HG03175 (cell line): ENCODE data around the gene RLN3.
"Not testable (repeated sequence)": the region's sequence is repeated elsewhere in the genome, so short reads cannot be mapped to it uniquely, and the experiment has no call there.

Experiments used
- ATAC-seq: cut with Tn5 transposase; IDR thresholded peaks from one replicate; pipeline ENCODE4 v1.9.1; 2021; ENCODE audit warnings: mild to moderate bottlenecking, moderate library complexity; ENCODE audit not compliant: unreplicated experiment

The RLN3 gene

DNA sequence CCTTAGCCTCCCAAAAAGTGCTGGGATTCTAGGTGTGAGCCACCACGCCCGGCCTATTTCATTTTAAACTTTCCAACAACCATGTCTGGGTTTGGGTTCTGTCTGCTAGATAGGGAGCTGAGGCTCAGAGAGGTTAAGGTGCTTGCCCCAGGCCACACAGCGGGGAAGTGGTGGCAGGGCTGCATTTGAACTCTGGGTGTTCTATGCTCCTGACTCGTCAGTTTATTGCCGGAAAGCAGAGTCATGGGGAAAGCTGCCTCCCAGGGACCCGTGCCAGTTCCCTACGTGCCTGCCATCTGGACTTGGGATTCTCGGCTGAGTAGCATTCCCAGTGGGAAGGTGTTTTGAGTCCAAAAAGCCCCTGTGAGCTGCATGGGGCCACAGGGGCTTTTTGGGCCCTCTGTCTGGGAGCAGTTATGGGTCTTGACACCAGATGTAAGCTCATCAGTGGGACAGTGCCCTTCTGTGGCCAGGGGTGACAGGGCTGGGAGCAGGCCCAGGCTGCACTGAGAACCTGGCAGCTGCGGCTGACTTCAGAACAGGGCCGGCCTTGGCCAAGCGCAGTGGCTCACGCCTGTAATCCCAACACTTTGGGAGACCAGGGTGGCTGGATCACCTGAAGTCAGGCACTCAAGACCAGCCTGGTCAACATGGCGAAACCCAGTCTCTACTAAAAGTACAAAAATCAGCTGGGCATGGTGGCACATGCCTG is 32.8 kb upstream of the RLN3 start:
- no peak for ATAC-seq

DNA sequence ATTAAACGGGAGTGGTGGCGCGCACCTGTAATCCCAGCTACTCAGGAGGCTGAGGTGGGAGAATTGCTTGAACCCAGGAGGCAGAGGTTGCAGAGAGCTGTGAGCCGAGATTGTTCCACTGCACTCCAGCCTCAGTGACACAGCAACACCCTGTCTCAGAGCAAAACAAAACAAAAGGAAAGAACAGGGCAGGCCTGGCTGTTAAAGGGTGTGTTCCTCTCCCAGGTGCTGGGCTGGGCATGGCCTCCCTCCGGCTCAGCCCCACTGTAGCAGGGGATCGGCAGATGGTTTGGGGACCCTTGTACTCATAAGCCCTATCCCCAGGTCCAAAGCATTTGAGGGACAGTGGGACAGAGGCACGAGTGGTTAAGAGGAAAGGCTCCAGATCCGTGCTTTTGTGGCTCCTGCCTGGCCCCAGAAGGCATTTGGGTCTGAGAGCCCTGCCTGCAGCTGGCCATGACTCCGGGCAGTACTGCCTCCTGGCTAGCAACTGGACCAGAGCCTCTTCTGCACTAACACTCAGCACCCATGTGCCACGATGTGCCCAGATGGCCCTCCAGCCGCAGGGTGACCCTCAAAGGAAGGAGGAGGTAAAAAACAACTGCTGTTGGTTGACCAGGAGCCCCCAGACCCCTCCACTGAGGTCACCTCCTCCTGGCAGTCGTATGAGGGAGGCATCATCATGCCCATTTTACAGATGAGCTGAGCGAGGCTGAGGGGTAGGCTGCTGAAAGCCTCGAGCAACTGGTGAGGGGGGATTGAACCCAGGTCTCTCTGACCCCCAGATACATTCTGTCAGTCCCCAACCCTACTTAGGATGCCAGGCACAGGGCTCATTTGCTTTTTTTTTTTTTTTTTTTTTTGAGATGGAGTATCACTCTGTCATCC is 31.8 kb upstream of the RLN3 start:
- ATAC-seq, result no peak

DNA sequence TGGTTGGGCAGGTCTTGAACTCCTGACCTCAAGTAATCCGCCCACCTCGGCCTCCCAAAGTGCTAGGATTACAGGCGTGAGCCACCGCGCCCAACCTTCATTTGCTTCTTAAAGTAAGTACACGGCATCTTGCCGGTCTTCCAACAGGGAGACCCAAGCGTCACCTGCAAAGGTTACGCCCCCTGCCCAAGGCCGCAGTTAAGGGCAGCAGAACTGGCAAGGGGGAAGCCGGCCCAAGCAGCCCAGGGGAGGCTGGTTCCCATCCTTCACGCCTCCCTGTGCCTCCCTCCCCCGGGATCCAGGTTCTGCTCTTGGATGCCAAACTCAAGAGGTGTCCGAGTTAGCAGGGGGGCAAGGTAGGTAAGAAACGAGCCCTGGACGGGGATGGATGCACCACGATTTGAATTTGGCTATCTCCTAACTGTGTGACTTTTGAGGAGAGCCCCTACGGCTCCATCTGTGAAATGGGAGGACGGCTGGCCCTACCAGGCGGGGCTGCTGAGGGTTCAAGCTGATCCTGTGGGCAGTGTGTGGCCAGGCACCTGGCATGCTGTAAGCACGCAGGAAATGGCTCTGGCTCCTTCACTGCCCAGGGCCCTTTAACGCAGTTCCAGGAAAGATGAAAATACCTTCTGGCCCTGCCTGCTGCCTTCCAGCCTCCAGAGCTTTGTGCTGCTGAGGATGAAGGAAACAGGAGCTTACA is 30.9 kb upstream of the RLN3 start:
- ATAC-seq, result no peak

DNA sequence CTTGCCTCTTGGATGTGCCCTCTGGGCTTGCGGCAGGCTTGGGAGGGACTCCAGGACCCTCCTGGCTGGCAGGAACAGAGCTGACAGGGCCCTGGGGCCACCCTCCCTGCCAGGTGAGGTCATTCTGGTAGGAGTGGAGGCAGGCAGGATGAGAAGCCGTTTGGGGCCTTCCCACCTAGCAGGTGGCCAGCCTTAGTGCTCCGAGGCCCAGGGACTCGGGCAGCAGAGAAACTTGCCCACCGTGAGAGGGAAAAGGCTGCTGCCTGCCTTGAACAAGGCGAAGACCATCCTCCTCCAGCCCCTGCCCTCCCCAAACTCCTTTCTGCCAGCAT is 30.4 kb upstream of the RLN3 start:
- ATAC-seq, result no peak

DNA sequence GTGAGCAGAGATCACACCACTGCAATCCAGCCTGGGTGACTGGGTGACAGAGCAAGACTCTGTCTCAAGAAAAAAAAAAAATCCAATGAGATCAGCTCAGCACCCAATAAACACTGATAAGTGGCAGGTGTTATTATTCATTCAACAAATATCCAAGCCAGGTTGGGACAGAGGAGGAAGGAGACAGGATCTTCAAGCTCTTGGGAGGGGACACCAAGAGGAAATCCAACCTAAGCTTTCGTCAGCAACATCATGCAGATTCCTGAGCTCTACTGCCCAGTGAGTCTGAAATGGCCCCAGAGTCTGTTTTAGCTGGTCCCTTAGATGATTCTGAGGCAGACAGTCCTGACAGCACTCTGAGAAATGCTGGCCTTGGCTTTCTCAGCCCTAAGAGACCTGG is 29.5 kb upstream of the RLN3 start:
- ATAC-seq, result no peak

DNA sequence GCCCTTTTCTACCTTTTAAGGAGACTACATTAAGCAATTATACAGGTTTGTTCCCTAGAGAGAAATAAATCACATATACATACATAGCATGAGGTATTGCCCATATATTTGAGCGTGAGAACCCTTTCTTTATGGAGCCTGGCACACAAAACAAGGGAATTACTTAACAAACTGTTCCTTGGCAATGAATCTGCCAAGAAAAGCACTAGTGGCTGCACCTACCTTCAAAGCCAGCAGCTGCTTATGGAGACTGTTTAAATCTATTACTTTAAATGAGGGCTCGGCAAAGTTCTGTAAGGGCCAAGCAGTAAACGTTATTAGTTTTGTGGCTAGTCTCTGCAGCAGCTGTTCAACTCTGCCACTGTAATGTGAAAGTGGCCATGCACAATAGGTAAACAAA is 28.9 kb upstream of the RLN3 start:
- no peak for ATAC-seq

DNA sequence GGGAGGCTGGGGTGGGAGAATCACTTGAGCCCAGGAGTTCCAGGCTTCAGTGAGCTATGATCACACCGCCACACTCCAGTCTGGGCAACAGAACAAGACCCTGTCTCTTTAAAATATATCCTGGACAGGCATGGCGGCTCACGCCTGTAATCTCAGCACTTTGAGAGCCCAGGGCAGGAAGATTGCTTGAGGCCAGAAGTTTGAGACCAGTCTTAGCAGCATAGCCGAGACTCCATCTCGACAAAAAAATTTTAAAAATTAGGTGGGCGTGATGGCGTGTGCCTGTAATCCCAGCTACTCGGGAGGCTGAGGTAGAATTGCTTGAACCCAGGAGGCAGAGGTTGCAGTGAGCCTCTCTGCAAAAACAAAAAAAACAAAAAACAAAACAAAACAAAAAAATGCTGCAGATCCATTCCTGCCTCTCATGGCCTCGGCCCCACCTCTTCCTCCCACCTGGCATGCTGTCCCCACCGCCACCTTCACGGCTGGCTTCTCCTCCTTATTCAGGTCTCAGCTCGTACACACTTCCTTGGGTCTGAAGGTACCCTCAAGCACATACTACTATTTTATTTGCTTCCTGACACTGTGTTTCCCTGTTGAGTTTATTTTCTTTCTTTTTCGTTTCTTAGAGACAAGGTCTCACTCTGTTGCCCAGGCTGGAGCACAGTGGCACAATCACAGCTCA is 27.1 kb upstream of the RLN3 start:
- no peak for ATAC-seq

DNA sequence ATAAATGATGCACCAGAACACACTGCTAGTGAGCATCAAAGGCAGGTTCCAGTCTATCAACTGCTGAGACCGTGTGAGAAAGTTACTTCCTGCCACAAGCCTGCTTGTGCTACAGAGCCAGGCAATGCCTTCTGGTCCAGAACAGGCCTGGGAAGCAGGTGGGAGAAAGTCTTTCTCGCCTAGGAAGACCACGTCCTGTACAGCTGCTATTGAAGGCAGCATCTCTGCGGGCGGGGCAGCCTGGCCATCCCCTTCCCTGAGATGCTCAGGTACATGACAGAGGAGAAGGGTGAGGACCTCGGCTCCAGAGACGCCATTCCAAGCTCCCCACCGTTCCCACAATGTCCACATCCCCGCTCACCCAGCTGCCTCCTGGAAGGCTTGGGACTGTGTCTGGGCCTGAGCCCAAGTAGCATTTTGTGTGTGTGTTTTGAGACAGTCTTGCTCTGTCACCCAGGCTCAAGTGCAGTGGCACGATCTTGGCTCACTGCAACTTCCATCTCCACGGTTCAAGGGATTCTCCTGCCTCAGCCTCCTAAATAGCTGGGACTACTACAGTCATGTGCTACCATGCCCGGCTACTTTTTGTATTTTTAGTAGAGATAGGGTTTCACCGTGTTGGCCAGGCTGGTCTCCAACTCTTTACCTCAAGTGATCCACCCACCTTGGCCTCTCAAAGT is 25.2 kb upstream of the RLN3 start:
- ATAC-seq, result no peak

DNA sequence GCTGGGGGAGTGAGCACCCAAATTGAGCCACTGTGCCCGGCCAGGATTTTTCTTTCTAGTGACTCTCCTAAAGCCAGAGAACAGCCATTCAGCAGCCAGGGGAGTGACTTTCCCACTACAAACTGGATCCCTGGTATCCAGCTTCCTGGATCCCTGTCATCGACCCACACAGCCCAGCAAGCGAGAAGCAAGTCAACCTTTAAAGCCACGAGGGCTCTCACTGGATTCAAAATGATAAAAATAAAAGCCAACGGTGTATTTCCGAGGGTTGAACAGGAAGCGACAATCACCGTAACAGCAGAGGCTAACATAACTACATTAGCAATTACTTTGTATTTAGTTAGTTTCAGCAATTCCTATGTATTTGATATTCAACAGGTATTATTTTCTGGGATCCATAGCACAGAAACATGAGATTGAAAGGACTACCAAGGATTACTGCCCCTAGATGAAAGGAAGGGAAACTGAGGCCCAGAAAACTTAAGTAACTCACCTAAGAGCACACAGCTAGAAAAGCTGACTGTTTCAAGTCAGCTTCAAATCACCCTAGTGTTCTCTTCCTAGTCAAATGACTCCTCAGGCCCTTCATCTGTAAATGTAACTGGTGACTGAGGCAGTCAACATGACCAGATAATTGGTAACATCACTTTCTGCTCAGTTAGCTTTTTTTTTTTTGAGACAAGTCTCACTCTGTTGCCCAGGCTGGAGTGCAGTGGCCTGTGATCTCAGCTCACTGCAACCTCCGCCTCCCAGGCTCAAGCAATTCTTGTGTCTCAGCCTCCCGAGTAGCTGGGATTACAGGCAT is 24.5 kb upstream of the RLN3 start:
- ATAC-seq, result no peak

DNA sequence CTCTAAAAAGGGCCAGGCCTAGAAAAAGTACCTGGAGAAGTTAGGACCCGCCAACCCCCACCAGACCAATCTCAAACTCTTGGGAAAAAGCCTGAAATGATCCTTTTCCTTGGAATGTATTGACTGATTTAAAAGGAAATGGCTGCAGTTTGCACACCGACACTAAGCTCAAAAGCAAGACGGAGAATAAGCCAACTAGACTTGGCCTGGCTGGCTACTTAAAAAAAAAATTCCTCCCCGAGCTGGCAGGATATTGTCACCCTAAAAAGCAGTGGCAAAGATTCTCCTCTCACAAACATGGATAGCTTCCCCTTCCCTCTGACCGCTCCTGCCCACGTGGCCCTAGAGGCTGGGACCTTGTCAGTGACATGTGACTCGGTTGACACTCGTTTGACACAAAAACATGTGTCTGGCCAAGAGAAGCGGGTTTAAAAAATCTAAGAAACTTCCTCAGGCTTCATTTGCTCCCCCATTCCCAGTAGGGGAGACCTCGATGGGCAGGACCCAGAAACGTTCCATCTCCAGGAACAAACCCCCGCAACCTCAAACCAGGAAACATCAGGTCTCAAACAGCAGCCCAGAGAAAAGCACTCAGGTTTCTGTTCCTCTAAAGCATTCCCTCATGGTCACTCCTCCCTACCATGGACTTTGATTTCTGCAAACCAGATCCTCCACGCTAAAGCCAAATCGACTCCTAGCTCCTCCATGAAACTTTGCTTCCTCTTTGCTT is 23.2 kb upstream of the RLN3 start:
- ATAC-seq, result no peak

DNA sequence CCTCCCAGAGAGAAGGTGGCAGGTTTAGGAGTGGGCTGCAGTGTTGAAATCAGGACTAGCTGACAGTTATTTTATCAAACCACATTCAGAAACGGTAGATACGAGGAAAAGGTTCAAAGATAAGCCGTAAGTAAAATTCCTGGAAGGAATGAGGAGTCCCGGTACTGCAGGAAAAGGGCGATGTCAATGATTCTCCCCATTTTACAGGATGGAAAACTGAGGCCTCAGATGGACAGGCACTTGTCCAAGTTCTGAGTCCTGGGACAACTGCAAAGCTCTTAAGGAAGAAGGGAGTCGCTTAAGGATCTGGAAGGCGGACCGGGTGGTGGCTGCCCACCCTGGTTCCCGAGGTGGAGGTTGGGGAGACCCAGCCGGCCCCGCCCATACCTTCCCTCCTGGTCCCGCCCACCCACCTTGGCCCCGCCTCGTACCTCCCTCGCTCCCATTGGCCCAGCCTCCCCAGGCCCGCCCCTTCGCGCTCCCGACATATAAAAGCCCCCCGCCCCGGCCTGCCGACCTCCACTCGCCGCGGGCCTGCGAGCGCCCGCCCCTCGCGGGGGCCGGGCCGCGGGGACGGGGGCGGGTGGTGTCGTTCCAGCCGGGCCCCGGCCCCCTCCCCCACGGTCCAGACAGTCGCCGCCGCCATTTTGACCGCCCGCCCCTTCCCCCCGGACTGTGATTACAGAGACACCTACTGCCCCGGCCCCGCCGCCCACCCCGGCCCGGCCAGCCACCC is 22.4 kb upstream of the RLN3 start:
- peak; percentile 16 for ATAC-seq

DNA sequence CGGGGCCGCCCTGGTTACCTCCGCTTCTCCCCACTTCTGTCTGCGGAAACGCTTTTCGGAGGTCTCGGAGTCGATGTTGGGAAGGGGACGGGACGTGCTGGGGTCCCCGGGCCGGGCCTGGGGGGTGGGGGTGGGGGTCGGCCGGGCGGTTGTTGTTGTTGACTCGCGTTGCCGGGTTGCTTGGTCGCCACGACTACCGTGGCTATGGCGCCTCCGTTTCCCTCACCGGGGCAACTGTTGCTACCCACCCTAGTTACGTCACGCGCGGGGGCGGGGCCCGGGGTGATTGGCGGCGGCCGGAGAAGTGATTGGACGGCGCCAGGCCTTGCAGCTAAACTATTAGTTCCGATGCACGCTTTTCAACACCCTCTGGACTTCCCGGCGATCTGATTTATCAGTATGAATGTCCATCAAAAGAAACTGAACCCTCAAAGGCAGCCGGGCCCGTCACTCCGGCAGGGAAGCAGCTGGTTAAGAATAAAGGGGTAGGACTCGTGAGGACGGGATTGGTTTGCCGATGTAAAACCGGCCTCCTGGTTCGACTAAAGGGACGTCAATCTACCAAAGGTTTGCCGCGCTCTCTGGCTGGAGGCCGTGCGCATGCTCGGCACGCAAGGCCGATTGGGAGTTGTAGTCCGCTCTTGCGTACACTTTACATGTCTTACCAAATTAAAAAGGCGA is 21.7 kb upstream of the RLN3 start, which contains the start of gene RFX1:
RFX1 (minus strand) TSS at position 236 of the 681 bp plus-strand sequence. CDS start 12,477 bp downstream, outside the sequence.
- peak; percentile 76 for ATAC-seq

DNA sequence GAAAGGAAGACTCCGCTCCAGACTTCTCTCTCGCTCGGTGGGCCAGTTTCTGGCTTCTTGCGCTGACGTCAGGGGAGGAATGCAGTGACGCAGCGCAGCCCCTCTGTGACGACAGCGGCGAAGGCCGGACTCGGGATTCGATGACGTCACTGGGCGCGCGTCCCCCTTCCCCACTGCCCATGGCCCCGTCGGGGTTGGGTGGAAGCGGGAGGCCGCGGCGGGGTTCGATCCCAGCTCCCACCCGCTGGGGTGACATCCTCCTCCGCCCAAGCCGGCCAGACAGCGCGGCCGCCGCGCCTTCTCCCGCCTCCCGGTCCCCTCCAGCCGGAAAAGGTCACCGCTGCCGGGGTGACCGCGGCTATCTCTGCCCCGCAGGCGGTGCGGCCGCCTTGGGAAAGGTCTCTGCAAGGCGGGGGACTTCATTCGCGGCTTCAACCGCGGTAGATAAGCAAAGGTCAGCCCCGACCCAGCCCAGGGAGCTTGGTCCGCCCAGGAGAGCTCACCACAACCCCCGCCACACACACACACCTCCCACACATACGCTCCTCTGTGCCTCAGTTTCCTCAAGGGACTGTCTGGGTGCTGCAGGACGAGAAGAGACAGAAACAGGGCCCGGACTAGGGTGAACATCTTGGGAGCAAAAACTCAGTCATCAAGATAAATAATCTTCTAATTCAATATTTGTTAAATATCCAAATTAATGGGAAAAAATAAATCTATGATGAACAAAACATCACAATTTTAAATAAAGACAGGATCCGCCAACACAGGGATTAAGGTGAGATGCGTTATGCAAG is 21.0 kb upstream of the RLN3 start:
- ATAC-seq, result peak; percentile 30

DNA sequence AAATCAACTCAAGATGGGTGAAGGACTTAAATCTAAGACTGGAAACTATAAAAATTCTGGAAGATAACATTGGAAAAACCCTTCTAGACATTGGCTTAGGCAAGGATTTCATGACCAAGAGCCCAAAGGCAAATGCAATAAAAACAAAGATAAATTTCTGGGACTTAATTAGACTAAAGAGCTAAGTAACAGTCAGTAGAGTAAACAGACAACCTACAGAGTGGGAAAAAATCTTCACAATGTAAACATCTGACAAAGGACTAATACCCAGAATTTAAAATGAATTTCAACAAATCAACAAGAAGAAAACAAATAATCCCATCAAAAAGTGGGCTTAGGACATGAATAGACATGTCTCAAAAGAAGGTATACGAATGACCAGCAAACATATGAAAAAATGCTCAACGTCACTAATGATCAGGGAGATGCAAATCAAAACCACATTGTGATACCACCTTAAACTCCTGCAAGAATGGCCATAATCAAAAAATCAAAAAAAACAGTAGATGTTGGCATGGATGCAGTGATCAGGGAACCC is 15.5 kb upstream of the RLN3 start:
- no peak for ATAC-seq

DNA sequence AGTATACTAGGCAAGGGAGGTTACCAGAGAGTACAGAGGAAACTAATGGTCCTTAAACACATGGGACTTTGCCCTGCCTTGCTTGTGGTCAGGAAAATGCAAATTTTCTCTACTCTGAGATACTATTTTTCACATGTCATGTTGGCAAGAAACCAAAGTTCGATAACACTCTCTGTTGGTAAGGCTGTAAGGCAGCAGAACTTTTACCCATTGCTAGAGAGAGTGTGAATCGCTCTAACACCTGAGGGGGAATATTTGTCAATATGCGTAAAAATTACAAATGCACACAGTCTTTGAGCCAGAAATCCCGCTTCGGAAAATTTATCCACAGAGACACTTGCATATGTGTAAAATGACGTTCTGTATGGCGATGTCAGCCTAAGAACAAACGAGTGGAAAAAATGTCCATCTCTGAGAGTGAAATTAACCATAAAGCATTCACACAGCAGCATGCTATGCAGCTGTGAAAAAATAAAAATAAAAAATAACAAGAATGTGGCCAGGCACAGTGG is 12.4 kb upstream of the RLN3 start:
- peak; percentile 87 for ATAC-seq

DNA sequence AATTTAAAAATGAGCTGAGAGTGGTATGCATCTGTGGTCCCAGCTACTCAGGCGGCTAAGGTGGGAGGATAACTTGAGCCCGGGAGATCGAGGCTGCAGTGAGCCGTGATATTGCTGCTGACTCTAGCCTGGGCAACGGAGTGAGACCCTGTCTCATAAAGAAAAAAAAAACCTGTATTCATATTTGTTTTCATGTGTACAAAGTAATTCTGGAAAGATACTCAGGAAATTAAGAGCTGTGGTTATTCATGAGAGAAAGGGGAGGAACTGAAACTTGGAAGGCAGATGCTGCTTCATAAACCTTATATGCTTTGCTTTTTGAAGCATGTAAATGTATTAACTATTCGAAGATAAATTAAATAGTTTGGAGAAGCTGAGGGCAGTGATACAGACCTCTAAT is 8.8 kb upstream of the RLN3 start:
- ATAC-seq, result no peak

DNA sequence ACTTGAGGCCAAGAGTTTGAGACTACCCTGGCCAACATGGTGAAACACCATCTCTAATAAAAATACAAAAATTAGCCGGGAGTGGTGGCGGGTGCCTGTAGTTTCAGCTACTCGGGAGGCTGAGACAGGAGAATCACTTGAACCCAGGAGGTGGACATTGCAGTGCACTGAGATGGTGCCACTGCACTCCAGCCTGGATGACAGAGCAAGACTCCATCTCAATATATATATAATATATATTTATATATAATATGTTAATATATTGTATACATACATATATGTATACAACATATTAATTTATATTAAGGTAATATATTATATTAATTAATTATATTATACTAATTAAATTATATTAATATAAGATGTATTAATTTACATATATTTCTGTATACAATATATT is 8.2 kb upstream of the RLN3 start:
- not testable (repeated sequence) for ATAC-seq
